ENCODE data around the gene SPECC1. TPM values are rescaled to one million over a fixed set of nuclear protein-coding genes. Genes with fewer than 3 reads are reported as not detected.

Gene SPECC1
- total and polyA plus RNA-seq, 2 of the 4 experiments (the other 2 are of a cell fraction) = 16.9 to 26.2 TPM

DNA sequence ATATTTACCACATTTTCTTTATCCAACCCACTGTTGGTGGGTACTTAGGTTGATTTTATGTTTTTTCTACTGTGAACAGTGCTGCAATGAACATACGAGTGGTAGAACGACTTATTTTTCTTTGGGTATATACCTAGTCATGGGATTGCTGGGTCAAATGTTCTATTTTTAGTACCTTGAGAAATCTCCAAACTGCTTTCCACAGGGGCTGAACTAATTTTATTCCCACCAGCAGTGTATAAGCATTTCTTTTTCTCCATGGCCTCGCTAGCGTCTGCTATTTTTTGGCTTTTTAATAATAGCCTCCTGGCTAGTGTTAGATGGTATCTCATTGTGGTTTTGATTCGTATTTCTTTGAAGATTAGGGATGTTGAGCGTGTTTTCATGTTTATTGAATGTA lies 255.8 kb downstream of the SPECC1 start:
- H3K9me1 ChIP-seq (ENCODE audit: insufficient read depth, low read length) = peaks cover 12% of the 10 kb centered on the region; the same call in 1 of the 2 replicates
- no peaks in the 10 kb centered on the region for H3K9me3 ChIP-seq (ENCODE audit: control insufficient read depth, insufficient read depth, low read length)
- in situ Hi-C loops (cut with MboI; ENCODE audit: low sequenced_read_pairs) (no loop called here), intact Hi-C loops (cut with micrococcal nuclease) (no loop called here), dilution Hi-C loops (cut with HindIII; ENCODE audit: low sequenced_read_pairs, unreplicated experiment) (no loop called here)
- no peak overlapping the region for H2BK15ac ChIP-seq (ENCODE audit: low read depth, low read length)
- H3K27me3 ChIP-seq (ENCODE audit: control insufficient read depth, insufficient read depth, low read length) = no peaks in the 10 kb centered on the region
- H4K91ac ChIP-seq (ENCODE audit: insufficient read depth, low read depth, low read length) = no peak overlapping the region
- ATAC-seq (ENCODE audit: low read depth) (no peak), DNase-seq (no peak)
- no peak overlapping the region for H3K23ac ChIP-seq (ENCODE audit: low read depth, low read length)
- H3K56ac ChIP-seq (ENCODE audit: extremely low read depth, insufficient read depth, low read length) = no peak overlapping the region
- H3K36me3 ChIP-seq (ENCODE audit: control insufficient read depth, insufficient read depth, low read length) = peaks cover 13% of the 10 kb centered on the region
- H3K4ac ChIP-seq (ENCODE audit: low read depth, low read length) = no peak overlapping the region
- no peak overlapping the region for H3K4me3 ChIP-seq (ENCODE audit: insufficient read depth, low read depth, low read length)
- no peak overlapping the region for H2BK5ac ChIP-seq (ENCODE audit: low read depth, low read length, poor library complexity, severe bottlenecking)
- no peak overlapping the region for H2AK5ac ChIP-seq (ENCODE audit: low read depth, low read length)
- no peak overlapping the region for H3K27ac ChIP-seq (ENCODE audit: insufficient read depth, low read length)
- no TSS peak for BruUV-seq (replicated peaks)
- H4K20me1 ChIP-seq (ENCODE audit: insufficient read depth, low read length) = no peaks in the 10 kb centered on the region
- CTCF ChIA-PET = interaction anchor here (0.6 kb wide), 1 partner anchor 174 kb away, joined by 10 read pairs; no protein-coding TSS in a partner anchor
- H3K14ac ChIP-seq (replicated peaks; ENCODE audit: low read depth, low read length) = no peak overlapping the region
- H4K5ac ChIP-seq (ENCODE audit: low read depth, low read length) = no peak overlapping the region
- H3K4me2 ChIP-seq (ENCODE audit: low read depth, low read length) = no peak overlapping the region
- no peak overlapping the region for H2BK20ac ChIP-seq (ENCODE audit: low read depth, low read length)
- peaks cover 15% of the 10 kb centered on the region for H3K4me1 ChIP-seq (ENCODE audit: control insufficient read depth, insufficient read depth, low read length)
- POLR2A ChIA-PET (ENCODE audit: unreplicated experiment) = no interaction called here
- no peak overlapping the region for H3K18ac ChIP-seq (ENCODE audit: low read depth, low read length)
- no peak overlapping the region for H4K8ac ChIP-seq (ENCODE audit: low read depth in 2 of 2, low read length in 2 of 2)
- H3K79me1 ChIP-seq (ENCODE audit: low read depth in 1 of 2, low read length in 2 of 2) = peaks cover 8 to 37% of the 10 kb centered on the region in 2 experiments
- no peak overlapping the region for H2AFZ ChIP-seq (replicated peaks; ENCODE audit: low read length, poor library complexity)
- no peak overlapping the region for H2AK9ac ChIP-seq (replicated peaks; ENCODE audit: low read depth, low read length, poor library complexity)
- TF ChIP-seq, protein P1, sequence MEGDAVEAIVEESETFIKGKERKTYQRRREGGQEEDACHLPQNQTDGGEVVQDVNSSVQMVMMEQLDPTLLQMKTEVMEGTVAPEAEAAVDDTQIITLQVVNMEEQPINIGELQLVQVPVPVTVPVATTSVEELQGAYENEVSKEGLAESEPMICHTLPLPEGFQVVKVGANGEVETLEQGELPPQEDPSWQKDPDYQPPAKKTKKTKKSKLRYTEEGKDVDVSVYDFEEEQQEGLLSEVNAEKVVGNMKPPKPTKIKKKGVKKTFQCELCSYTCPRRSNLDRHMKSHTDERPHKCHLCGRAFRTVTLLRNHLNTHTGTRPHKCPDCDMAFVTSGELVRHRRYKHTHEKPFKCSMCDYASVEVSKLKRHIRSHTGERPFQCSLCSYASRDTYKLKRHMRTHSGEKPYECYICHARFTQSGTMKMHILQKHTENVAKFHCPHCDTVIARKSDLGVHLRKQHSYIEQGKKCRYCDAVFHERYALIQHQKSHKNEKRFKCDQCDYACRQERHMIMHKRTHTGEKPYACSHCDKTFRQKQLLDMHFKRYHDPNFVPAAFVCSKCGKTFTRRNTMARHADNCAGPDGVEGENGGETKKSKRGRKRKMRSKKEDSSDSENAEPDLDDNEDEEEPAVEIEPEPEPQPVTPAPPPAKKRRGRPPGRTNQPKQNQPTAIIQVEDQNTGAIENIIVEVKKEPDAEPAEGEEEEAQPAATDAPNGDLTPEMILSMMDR (conservative IDR thresholded peaks at IDR 0.05; ENCODE audit: low read depth, low read length) = no peak
- TF ChIP-seq, protein P2, sequence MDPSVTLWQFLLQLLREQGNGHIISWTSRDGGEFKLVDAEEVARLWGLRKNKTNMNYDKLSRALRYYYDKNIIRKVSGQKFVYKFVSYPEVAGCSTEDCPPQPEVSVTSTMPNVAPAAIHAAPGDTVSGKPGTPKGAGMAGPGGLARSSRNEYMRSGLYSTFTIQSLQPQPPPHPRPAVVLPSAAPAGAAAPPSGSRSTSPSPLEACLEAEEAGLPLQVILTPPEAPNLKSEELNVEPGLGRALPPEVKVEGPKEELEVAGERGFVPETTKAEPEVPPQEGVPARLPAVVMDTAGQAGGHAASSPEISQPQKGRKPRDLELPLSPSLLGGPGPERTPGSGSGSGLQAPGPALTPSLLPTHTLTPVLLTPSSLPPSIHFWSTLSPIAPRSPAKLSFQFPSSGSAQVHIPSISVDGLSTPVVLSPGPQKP (IDR thresholded peaks at IDR 0.05; ENCODE audit: borderline replicate concordance, low read depth, low read length) = no peak
- TF ChIP-seq POLR2A (IDR thresholded peaks at IDR 0.05; ENCODE audit: low read depth, low read length) (no peak), RAD21 (IDR thresholded peaks at IDR 0.05; ENCODE audit: low read length) (no peak), SMC3 (IDR thresholded peaks at IDR 0.05; ENCODE audit: low read depth, low read length) (no peak), MXI1 (IDR thresholded peaks at IDR 0.05; ENCODE audit: borderline replicate concordance, low read depth, low read length) (no peak), RFX5 (IDR thresholded peaks at IDR 0.05; ENCODE audit: low read depth, low read length) (no peak), MAZ (IDR thresholded peaks at IDR 0.05; ENCODE audit: borderline replicate concordance, low read depth, low read length) (no peak), CEBPB (IDR thresholded peaks at IDR 0.05; ENCODE audit: low read depth, low read length) (no peak), FOS (IDR thresholded peaks at IDR 0.05; ENCODE audit: low read depth, low read length) (no peak), MAFK (IDR thresholded peaks at IDR 0.05; ENCODE audit: low read depth, low read length) (no peak)
- TF ChIP-seq, protein P3, sequence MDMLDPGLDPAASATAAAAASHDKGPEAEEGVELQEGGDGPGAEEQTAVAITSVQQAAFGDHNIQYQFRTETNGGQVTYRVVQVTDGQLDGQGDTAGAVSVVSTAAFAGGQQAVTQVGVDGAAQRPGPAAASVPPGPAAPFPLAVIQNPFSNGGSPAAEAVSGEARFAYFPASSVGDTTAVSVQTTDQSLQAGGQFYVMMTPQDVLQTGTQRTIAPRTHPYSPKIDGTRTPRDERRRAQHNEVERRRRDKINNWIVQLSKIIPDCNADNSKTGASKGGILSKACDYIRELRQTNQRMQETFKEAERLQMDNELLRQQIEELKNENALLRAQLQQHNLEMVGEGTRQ (IDR thresholded peaks at IDR 0.05; ENCODE audit: low read depth, low read length) = no peak
- no peak overlapping the region for H3K9ac ChIP-seq (ENCODE audit: low read depth, low read length)
- H2BK120ac ChIP-seq (ENCODE audit: low read depth, low read length) = no peak overlapping the region
- WGBS, 2 experiments (ENCODE audit: extremely low coverage in 2 of 2, insufficient read length in 1 of 2) = no CpG with 5 or more reads among the region's 6 CpGs

Data from IMR-90 (cell line).